ENCODE measurements around the gene RAB5IF.

GRCh38 chr20:36591854-36592641, 13.5 kb upstream of the RAB5IF start:
- TF ChIP-seq, protein P1, sequence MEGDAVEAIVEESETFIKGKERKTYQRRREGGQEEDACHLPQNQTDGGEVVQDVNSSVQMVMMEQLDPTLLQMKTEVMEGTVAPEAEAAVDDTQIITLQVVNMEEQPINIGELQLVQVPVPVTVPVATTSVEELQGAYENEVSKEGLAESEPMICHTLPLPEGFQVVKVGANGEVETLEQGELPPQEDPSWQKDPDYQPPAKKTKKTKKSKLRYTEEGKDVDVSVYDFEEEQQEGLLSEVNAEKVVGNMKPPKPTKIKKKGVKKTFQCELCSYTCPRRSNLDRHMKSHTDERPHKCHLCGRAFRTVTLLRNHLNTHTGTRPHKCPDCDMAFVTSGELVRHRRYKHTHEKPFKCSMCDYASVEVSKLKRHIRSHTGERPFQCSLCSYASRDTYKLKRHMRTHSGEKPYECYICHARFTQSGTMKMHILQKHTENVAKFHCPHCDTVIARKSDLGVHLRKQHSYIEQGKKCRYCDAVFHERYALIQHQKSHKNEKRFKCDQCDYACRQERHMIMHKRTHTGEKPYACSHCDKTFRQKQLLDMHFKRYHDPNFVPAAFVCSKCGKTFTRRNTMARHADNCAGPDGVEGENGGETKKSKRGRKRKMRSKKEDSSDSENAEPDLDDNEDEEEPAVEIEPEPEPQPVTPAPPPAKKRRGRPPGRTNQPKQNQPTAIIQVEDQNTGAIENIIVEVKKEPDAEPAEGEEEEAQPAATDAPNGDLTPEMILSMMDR (IDR thresholded peaks at IDR 0.05) = peak in 3 of 6 experiments; percentile 21 to 27 (median 24)
- TF ChIP-seq EP300 (IDR thresholded peaks at IDR 0.05) (no peak), POLR2AphosphoS5 (IDR thresholded peaks at IDR 0.05) (no peak)
